ENCODE measurements around the gene ELP4.

Gene ELP4

GRCh38 chr11:31687861-31688260 is 178.3 kb downstream of the ELP4 start:
- H3K4me2 ChIP-seq (ENCODE audit: insufficient read depth, low read length) = no peak overlapping the region
- DNase-seq (no peak), ATAC-seq (ENCODE audit: insufficient read depth, low read depth) (no peak)
- H3K27ac ChIP-seq (ENCODE audit: low read length) = no peak overlapping the region
- H3K9ac ChIP-seq (ENCODE audit: low read depth, low read length) = no peak overlapping the region
- H3K4me3 ChIP-seq (ENCODE audit: low read depth in 1 of 2, low read length in 2 of 2) = no peak overlapping the region
- H3K36me3 ChIP-seq (ENCODE audit: insufficient read depth, low read length) = no peaks in the 10 kb centered on the region
- H3K79me2 ChIP-seq (ENCODE audit: insufficient read depth, low read length) = no peaks in the 10 kb centered on the region
- no peaks in the 10 kb centered on the region for H4K20me1 ChIP-seq (ENCODE audit: insufficient read depth, low read length)
- H3K9me3 ChIP-seq (ENCODE audit: insufficient read depth, low read length, severe bottlenecking) = no peaks in the 10 kb centered on the region
- H3K27me3 ChIP-seq (ENCODE audit: insufficient read depth, low read length, poor library complexity) = no peaks in the 10 kb centered on the region
- H2AFZ ChIP-seq (ENCODE audit: low read depth, low read length) = no peak overlapping the region
- no peak for TF ChIP-seq EZH2 (IDR thresholded peaks at IDR 0.05; ENCODE audit: borderline replicate concordance, low read depth, low read length, severe bottlenecking)
- no peak for TF ChIP-seq CTCF (IDR thresholded peaks at IDR 0.05; ENCODE audit: borderline replicate concordance, extremely low read depth, low read length, poor library complexity, severe bottlenecking)
- H3K4me1 ChIP-seq (ENCODE audit: insufficient read depth, low read length) = no peaks in the 10 kb centered on the region

GRCh38 chr11:31689559-31689958 is 180.0 kb downstream of the ELP4 start:
- Histone ChIP-seq H3K79me2 (ENCODE audit: insufficient read depth, low read length) (no peaks in the 10 kb centered on the region), H3K4me2 (ENCODE audit: insufficient read depth, low read length) (no peak overlapping the region), H3K36me3 (ENCODE audit: insufficient read depth, low read length) (no peaks in the 10 kb centered on the region), H3K27me3 (ENCODE audit: insufficient read depth, low read length, poor library complexity) (no peaks in the 10 kb centered on the region), H3K27ac (ENCODE audit: low read length) (no peak overlapping the region), H3K4me3 (ENCODE audit: low read depth in 1 of 2, low read length in 2 of 2) (no peak overlapping the region), H3K9me3 (ENCODE audit: insufficient read depth, low read length, severe bottlenecking) (no peaks in the 10 kb centered on the region), H3K9ac (ENCODE audit: low read depth, low read length) (no peak overlapping the region), H2AFZ (ENCODE audit: low read depth, low read length) (no peak overlapping the region), H3K4me1 (ENCODE audit: insufficient read depth, low read length) (no peaks in the 10 kb centered on the region), H4K20me1 (ENCODE audit: insufficient read depth, low read length) (no peaks in the 10 kb centered on the region)
- ATAC-seq (ENCODE audit: insufficient read depth, low read depth) = peak; percentile 29; the same call in 1 of the 3 replicates
- TF ChIP-seq CTCF (IDR thresholded peaks at IDR 0.05; ENCODE audit: borderline replicate concordance, extremely low read depth, low read length, poor library complexity, severe bottlenecking) = no peak
- no peak for TF ChIP-seq EZH2 (IDR thresholded peaks at IDR 0.05; ENCODE audit: borderline replicate concordance, low read depth, low read length, severe bottlenecking)
- no peak for DNase-seq

- H3K4me2 ChIP-seq (ENCODE audit: insufficient read depth, low read length) = no peak overlapping the region
- no peaks in the 10 kb centered on the region for H3K79me2 ChIP-seq (ENCODE audit: insufficient read depth, low read length)
- DNase-seq (no peak), ATAC-seq (ENCODE audit: insufficient read depth, low read depth) (no peak)
- H3K9ac ChIP-seq (ENCODE audit: low read depth, low read length) = no peak overlapping the region
- no peak overlapping the region for H3K27ac ChIP-seq (ENCODE audit: low read length)
- H3K4me1 ChIP-seq (ENCODE audit: insufficient read depth, low read length) = no peaks in the 10 kb centered on the region
- H3K27me3 ChIP-seq (ENCODE audit: insufficient read depth, low read length, poor library complexity) = no peaks in the 10 kb centered on the region
- H2AFZ ChIP-seq (ENCODE audit: low read depth, low read length) = no peak overlapping the region
- H3K9me3 ChIP-seq (ENCODE audit: insufficient read depth, low read length, severe bottlenecking) = no peaks in the 10 kb centered on the region
- TF ChIP-seq CTCF (IDR thresholded peaks at IDR 0.05; ENCODE audit: borderline replicate concordance, extremely low read depth, low read length, poor library complexity, severe bottlenecking) = no peak
- TF ChIP-seq EZH2 (IDR thresholded peaks at IDR 0.05; ENCODE audit: borderline replicate concordance, low read depth, low read length, severe bottlenecking) = no peak
- no peaks in the 10 kb centered on the region for H3K36me3 ChIP-seq (ENCODE audit: insufficient read depth, low read length)
- H4K20me1 ChIP-seq (ENCODE audit: insufficient read depth, low read length) = no peaks in the 10 kb centered on the region
- H3K4me3 ChIP-seq (ENCODE audit: low read depth in 1 of 2, low read length in 2 of 2) = no peak overlapping the region
These were observed 180.5 kb downstream of the ELP4 start for GRCh38 chr11:31690041-31690440.

- no peak overlapping the region for H2AFZ ChIP-seq (ENCODE audit: low read depth, low read length)
- no peaks in the 10 kb centered on the region for H3K36me3 ChIP-seq (ENCODE audit: insufficient read depth, low read length)
- H3K4me2 ChIP-seq (ENCODE audit: insufficient read depth, low read length) = no peak overlapping the region
- DNase-seq (no peak), ATAC-seq (ENCODE audit: insufficient read depth, low read depth) (no peak)
- TF ChIP-seq CTCF (IDR thresholded peaks at IDR 0.05; ENCODE audit: borderline replicate concordance, extremely low read depth, low read length, poor library complexity, severe bottlenecking) (no peak), EZH2 (IDR thresholded peaks at IDR 0.05; ENCODE audit: borderline replicate concordance, low read depth, low read length, severe bottlenecking) (no peak)
- H4K20me1 ChIP-seq (ENCODE audit: insufficient read depth, low read length) = no peaks in the 10 kb centered on the region
- H3K4me3 ChIP-seq (ENCODE audit: low read depth in 1 of 2, low read length in 2 of 2) = no peak overlapping the region
- H3K9ac ChIP-seq (ENCODE audit: low read depth, low read length) = no peak overlapping the region
- H3K4me1 ChIP-seq (ENCODE audit: insufficient read depth, low read length) = no peaks in the 10 kb centered on the region
- no peaks in the 10 kb centered on the region for H3K79me2 ChIP-seq (ENCODE audit: insufficient read depth, low read length)
- H3K9me3 ChIP-seq (ENCODE audit: insufficient read depth, low read length, severe bottlenecking) = no peaks in the 10 kb centered on the region
- no peak overlapping the region for H3K27ac ChIP-seq (ENCODE audit: low read length)
- no peaks in the 10 kb centered on the region for H3K27me3 ChIP-seq (ENCODE audit: insufficient read depth, low read length, poor library complexity)
These were observed 180.9 kb downstream of the ELP4 start for GRCh38 chr11:31690516-31690915.
